Measurements from ENCODE around the gene PRDM11. TPM values are rescaled to one million over a fixed set of nuclear protein-coding genes. Genes with fewer than 3 reads are reported as not detected.

PRDM11 gene
- total RNA-seq, 3 donors from 2014 or later = 7.6 to 25.2 (median 11.3) TPM

Other genes starting within 250 kb of the PRDM11 start
- gene TP53I11, start 195.8 kb upstream of the PRDM11 start, total RNA-seq = 10 to 100 TPM; 48.4 to 95.9 (median 91.9) TPM
- gene SYT13, start 139.7 kb downstream of the PRDM11 start, total RNA-seq = 10 to 100 TPM in 2 of 3 donors, 1 to 10 TPM in 1; 7.5 to 28.6 (median 22.7) TPM